Smooth muscle cell (in vitro differentiated cells): ENCODE measurements around the gene IL7R. TPM values are rescaled to one million over a fixed set of nuclear protein-coding genes. Genes with fewer than 3 reads are reported as not detected.
"Not testable (repeated sequence)": the region's sequence is repeated elsewhere in the genome, so short reads cannot be mapped to it uniquely, and the experiment has no call there.

Source experiments
- DNase-seq: peaks from one replicate; lab custom pipeline; 2025; ENCODE audit not compliant: unreplicated experiment; lab: John Stamatoyannopoulos, UW
- H2AFZ ChIP-seq: fragments of 200-600 bp; sonication (generic); 2 replicates; pipeline ENCODE4 v1.6.0; 2016; ENCODE audit warnings: antibody characterized with exemption, low read depth, mild to moderate bottlenecking
- H3F3A ChIP-seq: fragments of 200-600 bp; sonication (generic); 2 replicates; pipeline ENCODE4 v1.6.0; 2017; ENCODE audit warnings: antibody characterized with exemption, low read depth
- H3K27ac ChIP-seq: fragments of 200-600 bp; sonication (generic); 2 replicates; pipeline ENCODE4 v1.5.1; 2016; ENCODE audit warnings: low read depth, mild to moderate bottlenecking
- H3K27me3 ChIP-seq: fragments of 200-600 bp; sonication (generic); 2 replicates; pipeline ENCODE4 v1.6.1; 2016; ENCODE audit warnings: low read depth, mild to moderate bottlenecking
- H3K36me3 ChIP-seq: fragments of 200-600 bp; sonication (generic); 2 replicates; pipeline ENCODE4 v1.5.1; 2016; ENCODE audit warnings: low read depth
- H3K4me1 ChIP-seq: fragments of 200-600 bp; sonication (generic); 2 replicates; pipeline ENCODE4 v1.5.1; 2016; ENCODE audit warnings: low read depth
- H3K4me2 ChIP-seq: fragments of 200-600 bp; sonication (generic); 2 replicates; pipeline ENCODE4 v1.6.0; 2016; ENCODE audit warnings: mild to moderate bottlenecking
- H3K4me3 ChIP-seq: fragments of 200-600 bp; sonication (generic); 2 replicates; pipeline ENCODE4 v1.5.1; 2016; ENCODE audit warnings: mild to moderate bottlenecking
- H3K79me2 ChIP-seq: fragments of 200-600 bp; sonication (generic); 2 replicates; pipeline ENCODE4 v1.6.0; 2016; ENCODE audit warnings: low read depth, mild to moderate bottlenecking
- H3K9ac ChIP-seq: fragments of 200-600 bp; sonication (generic); 2 replicates; pipeline ENCODE4 v1.6.0; 2016; ENCODE audit warnings: low read depth
- H3K9me3 ChIP-seq: fragments of 200-600 bp; sonication (generic); replicated peaks from 2 replicates; pipeline ENCODE4 v1.5.1; 2016; ENCODE audit warnings: low read depth
- H4K20me1 ChIP-seq: fragments of 200-600 bp; sonication (generic); 2 replicates; pipeline ENCODE4 v1.6.0; 2016; ENCODE audit warnings: low read depth
- WGBS: methylation state at CpG from one replicate; pipeline ENCODE4 v1.1.7; 2016; ENCODE audit warnings: low lambda C conversion rate; 5-methylcytosine and 5-hydroxymethylcytosine counted together
- polyA plus RNA-seq: library from polyadenylated mRNA; unstranded; fragments of >200 nt; fragmentation: Nextera tagmentation; extraction: Ambion mirVana; gene quantifications from 2 replicates; pipeline ENCODE4 v1.2.1, GENCODE V29; 2016
- total RNA-seq: library from RNA; depleted of rRNA; stranded (reverse); fragments of >200 nt; gene quantifications from 2 replicates; pipeline ENCODE4 v1.2.3, GENCODE V29; 2014
- TF ChIP-seq, protein P1 (sequence below): fragments of 200-600 bp; sonication (generic); IDR thresholded peaks from 2 replicates; pipeline ENCODE4 v1.5.1; 2017; ENCODE audit warnings: borderline replicate concordance, mild to moderate bottlenecking, antibody characterized with exemption; ENCODE audit not compliant: insufficient read depth, poor library complexity, severe bottlenecking

The IL7R gene
- total and polyA plus RNA-seq, 2 experiments from 2014 or later = 4.4 to 15.9 TPM

- Histone ChIP-seq H3K9me3 (no peaks in the 10 kb centered on the region), H3K27ac (no peak overlapping the region), H3K27me3 (no peaks in the 10 kb centered on the region), H3K79me2 (no peaks in the 10 kb centered on the region), H3F3A (no peaks in the 10 kb centered on the region), H3K4me2 (no peak overlapping the region), H3K9ac (no peak overlapping the region), H3K4me3 (no peak overlapping the region), H4K20me1 (no peaks in the 10 kb centered on the region), H2AFZ (no peak overlapping the region), H3K36me3 (no peaks in the 10 kb centered on the region), H3K4me1 (no peaks in the 10 kb centered on the region)
- 75% methylated on average over 5 of the region's 5 CpGs for WGBS
- DNase-seq = no peak
- TF ChIP-seq, protein P1, sequence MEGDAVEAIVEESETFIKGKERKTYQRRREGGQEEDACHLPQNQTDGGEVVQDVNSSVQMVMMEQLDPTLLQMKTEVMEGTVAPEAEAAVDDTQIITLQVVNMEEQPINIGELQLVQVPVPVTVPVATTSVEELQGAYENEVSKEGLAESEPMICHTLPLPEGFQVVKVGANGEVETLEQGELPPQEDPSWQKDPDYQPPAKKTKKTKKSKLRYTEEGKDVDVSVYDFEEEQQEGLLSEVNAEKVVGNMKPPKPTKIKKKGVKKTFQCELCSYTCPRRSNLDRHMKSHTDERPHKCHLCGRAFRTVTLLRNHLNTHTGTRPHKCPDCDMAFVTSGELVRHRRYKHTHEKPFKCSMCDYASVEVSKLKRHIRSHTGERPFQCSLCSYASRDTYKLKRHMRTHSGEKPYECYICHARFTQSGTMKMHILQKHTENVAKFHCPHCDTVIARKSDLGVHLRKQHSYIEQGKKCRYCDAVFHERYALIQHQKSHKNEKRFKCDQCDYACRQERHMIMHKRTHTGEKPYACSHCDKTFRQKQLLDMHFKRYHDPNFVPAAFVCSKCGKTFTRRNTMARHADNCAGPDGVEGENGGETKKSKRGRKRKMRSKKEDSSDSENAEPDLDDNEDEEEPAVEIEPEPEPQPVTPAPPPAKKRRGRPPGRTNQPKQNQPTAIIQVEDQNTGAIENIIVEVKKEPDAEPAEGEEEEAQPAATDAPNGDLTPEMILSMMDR = no peak
Measured at GRCh38 chr5:35890021-35891020, 33.6 kb downstream of the IL7R start.

DNA sequence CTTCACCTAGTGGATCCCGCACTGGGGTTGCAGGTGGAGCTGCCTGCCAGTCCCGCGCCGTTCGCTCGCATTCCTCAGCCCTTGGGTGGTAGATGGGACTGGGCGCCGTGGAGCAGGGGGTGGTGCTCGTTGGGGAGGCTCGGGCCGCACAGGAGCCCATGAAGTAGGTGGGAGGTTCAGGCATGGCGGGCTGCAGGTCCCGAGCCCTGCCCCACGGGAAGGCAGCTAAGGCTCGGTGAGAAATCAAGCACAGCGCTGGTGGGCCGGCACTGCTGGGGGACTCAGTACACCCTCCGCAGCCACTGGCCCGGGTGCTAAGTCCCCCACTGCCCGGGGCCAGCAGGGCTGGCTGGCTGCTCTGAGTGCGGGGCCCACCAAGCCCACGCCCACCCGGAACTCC is 36.1 kb downstream of the IL7R start:
- H4K20me1 ChIP-seq, H3K36me3 ChIP-seq, H3K27ac ChIP-seq, H3F3A ChIP-seq, DNase-seq, H3K4me3 ChIP-seq, H3K9ac ChIP-seq, H3K9me3 ChIP-seq, H3K4me2 ChIP-seq, H3K79me2 ChIP-seq, H3K4me1 ChIP-seq, H2AFZ ChIP-seq, H3K27me3 ChIP-seq: not testable (repeated sequence)
- 98% methylated on average over 19 of the region's 23 CpGs for WGBS

- 87% methylated on average over 5 of the region's 5 CpGs for WGBS
- no peaks in the 10 kb centered on the region for H3K36me3 ChIP-seq
- H4K20me1 ChIP-seq = no peaks in the 10 kb centered on the region
- no peaks in the 10 kb centered on the region for H3K27me3 ChIP-seq
- no peaks in the 10 kb centered on the region for H3K9me3 ChIP-seq
- no peaks in the 10 kb centered on the region for H3K79me2 ChIP-seq
- no peak overlapping the region for H3K27ac ChIP-seq
- TF ChIP-seq, protein P1 = no peak
- no peak overlapping the region for H3K9ac ChIP-seq
- H3F3A ChIP-seq = no peaks in the 10 kb centered on the region
- H2AFZ ChIP-seq = no peak overlapping the region
- H3K4me3 ChIP-seq = no peak overlapping the region
- no peak overlapping the region for H3K4me2 ChIP-seq
- no peak for DNase-seq
- H3K4me1 ChIP-seq = no peaks in the 10 kb centered on the region
Measured at GRCh38 chr5:35894131-35894530, 37.4 kb downstream of the IL7R start.

- 86% methylated on average over 7 of the region's 7 CpGs for WGBS
- Histone ChIP-seq H2AFZ (no peak overlapping the region), H3K4me3 (no peak overlapping the region), H3K9me3 (no peaks in the 10 kb centered on the region), H3K4me2 (no peak overlapping the region), H3F3A (no peaks in the 10 kb centered on the region), H3K27me3 (no peaks in the 10 kb centered on the region), H3K36me3 (no peaks in the 10 kb centered on the region), H4K20me1 (no peaks in the 10 kb centered on the region), H3K27ac (no peak overlapping the region), H3K9ac (no peak overlapping the region), H3K4me1 (no peaks in the 10 kb centered on the region), H3K79me2 (no peaks in the 10 kb centered on the region)
- TF ChIP-seq, protein P1 = no peak
- DNase-seq = no peak
Measured at GRCh38 chr5:35898952-35899660, 42.4 kb downstream of the IL7R start.
